ENCODE results near the gene HMG20A.
"Not testable (repeated sequence)": the region's sequence is repeated elsewhere in the genome, so short reads cannot be mapped to it uniquely, and the experiment has no call there.

Gene HMG20A

DNA sequence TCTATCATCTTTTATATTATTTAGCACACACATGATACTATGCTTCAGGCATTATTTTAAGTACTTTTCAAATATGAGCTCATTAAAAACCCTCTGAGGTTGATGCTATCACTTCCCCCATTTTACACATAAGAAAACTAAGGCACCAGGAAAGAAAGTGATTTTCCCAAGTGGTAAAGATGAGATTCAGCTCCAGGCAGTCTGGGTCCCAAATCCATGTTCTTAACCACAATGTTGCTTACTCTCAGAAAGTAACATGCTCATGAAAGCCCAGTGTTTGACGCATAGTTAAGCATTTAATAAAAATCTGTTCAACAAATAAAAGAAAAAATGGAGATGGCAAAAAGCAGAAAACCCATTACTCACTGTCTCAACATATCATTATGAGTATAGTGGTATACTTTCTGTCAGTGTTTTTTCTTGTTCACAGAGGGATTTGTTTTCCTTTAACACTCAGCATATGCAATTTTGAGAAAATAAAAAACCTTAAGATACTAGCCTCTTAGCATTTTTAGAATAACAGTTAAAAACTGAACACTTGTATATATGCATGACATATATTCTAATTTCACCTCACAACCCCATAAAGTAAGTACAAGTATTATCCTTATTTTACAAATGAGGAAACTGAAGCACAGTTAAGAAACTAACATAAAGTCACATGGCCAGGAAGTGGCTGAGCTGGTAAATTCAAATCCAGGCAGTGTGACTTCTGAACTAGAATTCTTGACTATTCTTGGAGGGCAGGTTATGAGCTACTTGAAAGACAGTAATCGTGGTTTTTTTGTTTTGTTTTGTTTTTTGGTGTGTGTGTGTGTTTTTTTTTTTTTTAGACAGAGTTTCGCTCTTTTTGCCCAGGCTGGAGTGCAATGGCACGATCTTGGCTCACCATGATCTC lies 11.2 kb upstream of the HMG20A start:
- DNase-seq: no peak

DNA sequence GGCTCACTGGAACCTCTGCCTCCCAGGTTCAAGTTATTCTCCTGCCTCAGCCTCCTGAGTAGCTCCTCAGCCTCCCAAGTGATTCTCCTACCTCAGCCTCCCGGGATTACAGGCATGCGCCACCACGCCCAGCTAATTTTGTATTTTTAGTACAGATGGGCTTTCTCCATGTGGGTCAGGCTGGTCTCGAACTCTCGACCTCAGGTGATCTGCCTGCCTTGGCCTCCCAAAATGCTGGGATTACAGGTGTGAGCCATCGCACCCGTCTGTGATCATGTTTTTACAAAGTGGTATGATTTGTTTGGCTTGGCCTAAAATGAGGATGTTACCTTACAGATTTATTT lies 10.6 kb upstream of the HMG20A start:
- DNase-seq: not testable (repeated sequence)

DNA sequence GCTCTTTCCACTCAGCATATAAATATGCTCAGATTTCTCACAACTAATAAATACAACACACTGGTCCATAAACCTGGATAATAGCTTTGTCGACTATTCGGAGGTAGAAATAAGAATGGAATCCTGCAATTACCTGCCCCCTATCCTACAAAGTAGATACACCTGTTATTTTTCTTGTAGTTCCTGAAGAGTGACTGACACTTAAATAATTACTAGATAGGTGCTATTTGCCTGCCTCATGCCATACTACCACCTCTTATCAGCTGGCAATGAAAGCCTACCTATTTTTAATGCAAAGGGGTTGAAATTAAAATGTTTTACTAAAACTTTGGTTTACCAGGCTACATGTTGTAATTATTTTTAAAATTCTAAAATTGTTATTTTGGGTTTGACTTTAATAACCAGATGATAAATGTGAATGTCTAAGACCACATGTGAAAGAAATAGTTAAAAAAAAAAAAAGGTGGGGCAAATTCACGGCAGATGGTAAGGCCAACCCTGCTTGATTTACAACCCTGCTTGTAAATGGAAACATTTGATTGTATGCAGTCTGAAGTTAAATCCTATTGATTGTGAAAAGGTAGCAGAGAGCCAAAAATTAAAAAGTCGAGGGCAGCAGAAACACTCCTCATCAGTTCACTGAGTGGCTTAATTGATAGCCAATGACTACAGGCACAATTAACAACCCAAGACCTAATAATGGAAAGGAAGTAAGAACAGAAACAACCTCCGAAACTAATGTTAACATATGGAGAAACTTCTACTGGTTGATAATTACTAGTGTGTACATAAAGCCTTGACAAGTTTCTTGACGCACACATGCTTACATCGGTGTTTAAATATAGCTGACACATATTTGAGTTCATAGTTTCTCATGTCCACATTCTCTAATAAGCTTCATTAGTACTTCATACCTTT lies 9.7 kb upstream of the HMG20A start:
- no peak for DNase-seq

DNA sequence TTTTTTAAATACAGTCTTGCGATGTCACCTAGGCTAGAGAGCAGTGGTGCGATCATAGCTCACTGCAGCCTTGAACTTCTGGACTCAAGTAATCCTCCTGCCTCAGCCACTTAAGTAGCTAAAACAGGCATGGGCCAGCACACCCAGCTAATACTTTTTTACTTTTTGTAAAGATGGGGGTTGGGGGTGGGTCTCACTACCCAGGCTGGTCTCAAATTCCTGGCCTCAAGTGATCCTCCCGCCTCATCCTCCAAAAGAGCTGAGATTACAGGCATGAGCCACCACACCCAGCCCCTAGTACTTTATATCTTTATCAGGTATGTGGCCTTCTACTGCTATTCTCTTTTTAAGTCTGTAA lies 9.1 kb upstream of the HMG20A start:
- no peak for DNase-seq

DNA sequence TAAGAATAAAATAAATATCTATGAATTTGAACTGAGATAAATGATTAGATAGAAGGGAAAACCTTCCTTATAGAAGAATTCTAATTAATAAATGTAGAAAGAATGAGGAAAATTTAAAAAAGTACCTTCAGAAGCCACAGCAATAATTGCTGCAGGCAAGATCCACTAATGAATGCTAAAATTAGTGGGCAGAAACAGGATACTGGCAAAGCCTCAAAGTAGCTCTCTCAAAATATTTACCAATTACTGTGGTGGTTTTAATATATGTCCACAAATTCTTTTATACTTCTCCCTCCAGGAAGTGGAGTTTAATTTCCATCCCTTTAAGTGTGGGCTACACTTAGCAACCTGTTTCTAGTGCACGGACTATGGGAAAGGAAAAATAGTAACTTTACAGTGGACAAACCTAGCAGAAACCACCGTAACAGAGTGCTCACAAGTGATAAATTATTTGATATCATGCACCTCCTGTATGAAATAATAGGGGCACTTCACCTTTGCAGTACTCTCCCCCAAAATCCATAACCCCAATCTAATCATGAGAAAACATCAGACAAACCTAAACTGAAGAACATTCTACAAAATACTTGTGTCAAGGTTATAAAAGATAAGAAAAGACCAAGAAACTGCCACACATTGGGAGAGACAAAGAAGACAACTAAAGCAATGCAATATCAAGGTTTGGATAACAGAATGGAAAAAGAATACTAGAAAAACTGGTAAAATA lies 7.6 kb upstream of the HMG20A start:
- DNase-seq: no peak

DNA sequence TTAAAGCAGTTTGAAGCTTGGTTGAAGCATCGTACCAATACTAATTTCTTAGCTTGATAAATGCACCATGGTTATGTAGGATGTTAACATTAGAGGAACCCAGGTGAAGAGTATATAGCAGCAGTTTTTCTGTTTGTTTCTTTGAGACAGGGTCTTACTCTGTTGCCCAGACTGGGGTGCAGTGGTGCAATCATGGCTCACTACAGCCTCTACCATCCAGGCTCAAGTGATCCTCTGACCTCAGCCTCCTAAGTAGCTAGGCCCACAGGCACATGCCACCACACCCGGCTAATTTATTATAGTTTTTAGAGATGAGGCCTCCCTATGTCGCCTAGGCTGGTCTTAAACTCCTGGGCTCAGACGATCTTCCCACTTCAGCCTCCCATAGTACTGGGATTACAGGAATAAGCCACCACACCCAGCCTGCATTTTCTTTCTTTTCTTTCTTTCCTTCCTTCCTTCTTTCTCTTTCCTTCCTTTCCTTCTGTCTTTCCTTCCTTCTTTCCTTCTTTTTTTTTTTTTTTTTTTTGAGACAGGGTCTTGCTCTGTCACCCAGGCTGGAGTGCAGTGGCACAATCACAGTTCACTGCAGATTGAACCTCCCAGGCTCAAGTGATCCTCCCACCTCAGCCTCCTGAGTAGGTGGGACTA lies 6.9 kb upstream of the HMG20A start:
- no peak for DNase-seq

DNA sequence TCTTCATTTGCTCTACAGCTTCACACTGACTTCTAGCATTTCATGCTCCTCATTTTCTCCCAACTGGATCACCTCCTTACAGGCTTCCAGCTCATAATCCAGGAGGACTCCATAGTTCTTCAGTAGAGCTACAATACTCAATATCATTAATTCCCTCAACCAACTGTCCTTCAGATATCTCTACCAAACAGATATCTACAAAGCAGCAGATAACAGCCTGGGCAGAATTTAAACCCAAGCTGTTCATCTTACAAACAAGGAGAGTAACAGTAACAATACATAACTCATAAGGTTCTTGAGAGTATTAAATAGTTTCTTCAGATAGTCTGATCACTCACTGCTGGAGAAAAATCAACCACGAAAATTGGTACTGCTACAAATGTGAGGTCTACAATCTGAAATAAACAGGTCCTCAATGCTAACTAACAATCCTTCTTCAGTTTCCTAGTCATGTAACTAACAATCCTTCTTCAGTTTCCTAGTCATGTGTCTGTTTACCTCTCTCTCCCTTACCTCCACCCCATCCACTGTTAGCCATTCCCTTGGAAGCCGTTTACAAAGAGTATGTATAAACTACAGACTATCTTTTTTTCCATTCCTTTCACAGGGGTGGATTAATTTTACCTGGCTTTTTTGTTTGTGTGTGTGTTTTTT lies 5.8 kb upstream of the HMG20A start:
- no peak for DNase-seq

DNA sequence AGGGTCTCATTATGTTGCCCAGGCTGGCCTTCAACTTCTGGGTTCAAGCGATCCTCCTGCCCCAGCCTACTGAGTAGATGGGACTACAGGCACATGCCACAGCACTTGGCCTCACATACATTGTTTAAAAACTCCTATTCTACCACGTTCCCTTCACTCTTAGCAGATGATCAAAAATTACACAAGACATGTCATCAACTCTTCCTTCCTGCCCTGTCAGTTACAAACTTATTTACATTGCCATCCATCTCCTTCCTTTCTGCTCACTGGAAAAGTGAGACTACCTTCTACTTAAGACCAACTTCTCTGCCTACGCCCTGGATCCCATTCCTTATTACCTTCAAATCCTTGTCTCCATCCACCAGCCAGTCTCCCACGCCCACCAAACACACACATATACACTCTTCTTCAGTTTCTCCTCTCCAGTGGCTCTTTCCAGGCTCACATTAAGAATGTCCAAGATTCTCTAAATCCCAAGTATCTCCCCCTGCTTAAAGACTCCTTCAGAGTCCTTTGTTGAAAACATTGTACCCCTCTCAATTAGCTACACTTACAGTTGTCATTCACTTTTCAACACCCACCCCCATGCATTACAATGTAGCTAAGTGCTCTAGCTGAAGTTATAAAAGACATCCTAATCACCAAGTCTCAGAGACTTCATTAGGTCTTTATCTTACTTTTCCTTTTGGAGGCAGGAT lies 5.1 kb upstream of the HMG20A start:
- DNase-seq: no peak

DNA sequence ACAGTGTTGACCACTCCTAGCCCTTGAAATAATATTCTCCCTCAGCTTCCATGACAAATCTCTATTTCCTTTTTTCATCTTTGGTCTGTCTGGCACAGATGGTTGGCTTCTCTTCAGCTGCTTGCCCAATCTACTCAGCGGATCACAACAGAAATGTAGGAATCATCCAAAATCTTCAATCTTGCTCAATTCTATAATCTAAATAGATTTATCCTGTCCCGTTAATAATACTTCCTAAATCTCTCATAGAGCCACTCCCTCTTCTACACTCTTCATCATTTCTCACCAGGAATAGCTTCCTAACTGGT lies 4.6 kb upstream of the HMG20A start:
- DNase-seq: no peak

DNA sequence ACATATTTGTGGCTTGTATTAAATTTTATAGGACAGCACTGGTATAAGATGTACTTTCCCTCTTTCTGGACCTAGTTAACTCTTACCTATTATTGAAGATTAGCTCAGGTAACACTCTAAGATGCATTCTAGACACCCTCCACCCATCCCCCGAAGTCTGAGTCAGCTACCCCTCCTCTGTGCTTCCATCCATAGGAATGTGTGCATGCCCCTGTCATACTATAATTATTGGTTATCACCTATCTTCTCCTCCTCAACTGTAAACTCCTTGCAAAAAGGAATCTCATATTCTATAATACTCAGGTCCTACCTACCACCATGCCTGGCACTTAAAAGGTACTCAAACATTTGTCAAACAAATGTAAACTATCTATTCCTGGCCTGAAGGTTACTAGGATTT lies 3.7 kb upstream of the HMG20A start:
- DNase-seq: no peak

DNA sequence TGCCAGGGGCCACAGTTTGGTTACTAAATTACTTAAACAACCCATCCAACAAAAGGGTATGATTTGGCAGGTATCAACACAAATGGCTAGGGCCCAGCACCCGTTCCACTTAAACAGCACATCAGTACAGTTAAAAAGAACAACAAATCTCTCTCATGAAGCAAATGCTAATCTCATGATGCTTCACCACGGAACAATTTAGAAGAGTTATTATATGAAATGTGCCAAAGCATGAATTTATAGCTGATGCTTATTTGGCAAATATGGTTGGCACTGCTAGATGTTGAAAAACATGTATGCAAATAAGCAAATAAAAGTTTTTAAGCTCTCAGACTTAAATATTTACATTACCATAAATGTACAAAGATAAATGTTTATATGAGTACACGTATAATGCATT lies 3.1 kb upstream of the HMG20A start:
- DNase-seq: no peak

DNA sequence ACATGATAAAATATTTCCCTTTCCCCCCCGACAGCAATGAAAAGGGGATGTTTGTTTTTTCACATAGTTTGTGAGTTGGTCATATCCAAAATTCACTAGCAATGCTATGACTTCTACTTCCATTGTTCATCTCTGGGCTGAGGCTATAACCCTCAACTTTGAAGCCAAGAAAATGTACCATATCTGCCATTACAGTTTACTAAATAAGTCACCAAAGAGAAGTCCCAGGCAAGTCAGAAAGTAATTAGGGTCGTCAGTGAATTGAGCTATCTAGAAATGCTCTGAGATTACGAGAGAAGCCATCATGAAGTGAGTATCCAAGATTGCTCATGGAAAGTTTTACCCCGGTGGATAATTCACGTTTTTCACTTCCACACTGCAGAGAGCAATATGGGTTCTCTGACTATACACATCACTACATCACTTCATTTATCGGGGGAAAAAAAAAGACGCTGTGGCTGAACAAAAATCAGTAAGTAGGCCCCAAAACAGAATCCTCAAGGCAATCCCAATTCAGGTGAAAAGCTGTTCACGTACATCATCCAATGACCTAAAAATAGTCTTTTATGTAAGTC lies 2.2 kb upstream of the HMG20A start:
- DNase-seq: no peak

DNA sequence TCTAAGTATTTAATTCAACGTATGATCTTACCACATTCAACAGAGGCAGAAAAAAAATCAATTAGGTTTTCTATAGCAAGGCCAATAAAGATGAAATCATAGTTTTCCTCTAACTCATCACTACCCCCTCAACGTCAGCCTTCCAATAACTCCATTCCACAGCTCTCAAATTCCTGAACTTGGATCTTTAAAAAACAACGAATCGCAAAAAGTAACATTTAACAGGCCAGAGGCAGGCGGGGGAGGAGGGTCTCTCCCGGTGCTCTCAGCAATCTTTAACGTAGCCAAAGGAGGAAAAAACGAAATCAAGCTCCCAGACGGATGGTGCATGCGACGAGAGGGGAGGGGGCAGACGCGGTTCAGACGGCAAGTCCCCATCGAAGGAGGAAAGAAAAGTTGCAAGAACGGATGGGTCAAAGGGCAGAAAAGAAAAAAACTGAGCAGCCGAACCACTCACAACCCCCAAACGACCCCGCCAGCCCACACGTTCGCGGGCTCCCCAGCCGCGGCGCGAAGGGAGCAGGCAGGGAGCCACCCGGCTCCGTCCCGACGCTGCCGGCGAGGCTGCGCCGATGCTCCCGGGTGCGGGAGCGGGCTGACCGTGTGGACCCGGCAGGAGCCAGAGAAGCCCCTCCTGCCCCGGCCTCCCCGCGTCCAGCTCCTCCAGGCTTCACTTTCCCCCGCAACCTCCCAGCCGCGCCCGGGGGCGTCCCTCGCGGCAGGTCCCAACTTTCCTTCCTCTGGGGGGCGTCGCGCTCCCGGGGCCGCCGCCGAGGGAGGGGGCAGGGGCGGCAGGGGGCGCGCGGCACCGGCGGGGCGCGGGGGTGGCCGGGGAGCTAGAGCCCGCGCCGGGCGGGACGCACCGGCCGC lies 1.5 kb upstream of the HMG20A start:
- DNase-seq: peak; percentile 48

DNA sequence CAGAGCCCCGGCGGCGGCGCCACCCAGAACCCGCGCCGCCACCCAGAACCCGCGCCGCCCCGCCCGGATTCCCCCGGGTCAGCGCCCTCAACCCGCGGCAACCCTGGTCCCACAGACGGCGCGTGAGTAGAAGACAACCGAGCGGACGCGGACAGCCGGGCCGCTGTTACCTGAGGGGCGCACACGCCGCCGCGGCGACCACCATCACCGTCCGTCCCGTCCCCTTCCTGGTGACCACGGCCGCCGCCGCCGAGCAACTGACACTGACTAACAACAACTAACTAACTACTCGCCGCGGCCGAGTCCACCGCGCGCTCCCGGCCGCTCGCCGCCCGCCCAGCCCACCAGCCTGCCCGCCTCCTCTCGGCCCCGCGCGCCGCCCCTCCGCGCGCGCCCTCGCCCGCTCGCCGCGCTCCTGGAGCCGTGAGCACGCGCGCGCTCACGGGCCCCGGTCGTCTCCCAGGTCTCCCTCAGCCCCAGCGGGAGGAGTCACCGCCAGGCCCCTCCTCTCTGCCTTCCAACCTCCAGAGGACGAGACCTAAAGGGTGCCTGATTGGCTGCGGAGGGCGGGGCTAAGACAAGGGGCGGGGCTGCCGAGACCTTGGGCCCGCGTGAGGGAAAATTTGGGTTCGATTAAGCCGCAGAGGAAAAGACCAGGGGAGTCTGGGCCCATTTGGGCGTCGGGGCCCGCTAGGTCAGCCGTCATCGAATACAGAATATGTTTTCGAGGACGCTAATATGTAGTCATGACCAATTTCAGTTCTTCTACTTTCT lies 665 bp upstream of the HMG20A start, which contains the start of gene PEAK1:
Gene PEAK1, minus strand, starts transcription at position 269 of the 774 bp plus-strand sequence. CDS start 238,178 bp downstream, outside the sequence.
- peak; percentile 100 for DNase-seq

DNA sequence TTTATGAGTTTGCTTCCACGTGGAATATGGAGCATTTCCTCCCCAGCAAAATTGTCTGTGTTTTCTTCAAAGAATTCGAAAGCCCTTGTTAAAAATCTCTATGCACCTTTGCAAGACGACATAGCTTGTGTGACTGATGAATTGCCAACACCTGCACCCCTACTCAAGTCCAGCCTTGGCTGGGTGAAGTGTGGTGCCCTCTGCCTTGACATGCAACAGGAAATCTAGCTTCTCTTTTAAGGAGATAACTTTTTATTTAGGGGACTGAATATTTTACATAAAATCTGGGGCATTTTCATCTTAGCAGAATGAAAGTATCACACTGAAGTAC lies 647 bp downstream of the HMG20A start:
- no peak for DNase-seq

DNA sequence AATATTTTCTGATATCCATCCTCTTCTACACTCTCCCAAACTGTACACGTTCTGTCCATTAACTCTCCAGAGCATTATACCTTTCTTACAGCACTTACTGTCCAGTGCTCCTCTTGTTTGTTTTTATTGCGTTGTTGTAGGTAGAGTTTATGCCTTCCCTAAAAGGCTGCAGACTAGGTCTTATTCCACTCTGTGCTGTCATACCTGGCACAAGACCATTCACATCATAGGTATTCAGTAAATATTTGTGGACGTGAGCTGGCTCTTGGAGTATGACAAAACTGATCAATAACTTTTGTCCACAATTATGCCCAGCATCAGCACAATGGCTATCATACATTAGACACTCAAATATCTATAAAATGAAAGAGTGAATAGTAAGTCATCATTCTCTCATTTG lies 4.4 kb downstream of the HMG20A start:
- no peak for DNase-seq

DNA sequence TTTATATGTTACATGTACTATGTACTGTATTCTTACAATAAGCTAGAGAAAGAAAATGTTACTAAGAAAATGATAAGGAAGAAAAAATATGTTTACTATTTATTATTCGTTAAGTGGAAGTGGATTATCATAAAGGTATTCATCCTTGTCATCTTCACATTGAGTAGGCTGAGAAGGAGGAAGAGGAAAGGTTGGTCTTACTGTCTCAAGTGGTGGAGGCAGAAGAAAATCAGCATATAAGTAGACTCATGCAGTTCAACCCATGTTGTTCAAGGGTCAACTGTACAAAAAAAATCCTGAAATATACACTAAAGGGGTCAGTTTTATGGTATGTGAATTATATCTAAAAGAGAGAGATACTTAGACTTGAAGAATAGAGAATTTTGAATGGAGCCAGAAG lies 5.7 kb downstream of the HMG20A start:
- DNase-seq: no peak

DNA sequence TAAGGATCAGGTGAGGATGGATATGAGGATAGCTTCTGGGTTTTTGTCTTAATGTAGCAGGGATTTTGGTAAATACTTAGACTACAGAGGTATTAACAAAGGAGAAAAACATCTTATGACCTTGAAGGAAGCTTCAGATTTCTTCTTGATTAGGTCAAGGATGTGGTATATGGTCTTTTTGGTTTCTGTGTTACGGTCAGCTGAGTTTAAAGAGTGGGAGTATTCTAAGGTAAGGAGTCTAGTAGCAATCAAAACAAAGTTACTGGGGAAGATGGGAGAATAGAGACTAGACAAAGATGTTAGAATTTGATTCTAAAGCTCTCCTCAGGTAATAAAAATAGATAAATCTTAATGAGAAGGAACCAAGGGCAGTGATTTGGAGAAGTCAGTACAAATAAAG lies 6.2 kb downstream of the HMG20A start:
- DNase-seq: no peak

DNA sequence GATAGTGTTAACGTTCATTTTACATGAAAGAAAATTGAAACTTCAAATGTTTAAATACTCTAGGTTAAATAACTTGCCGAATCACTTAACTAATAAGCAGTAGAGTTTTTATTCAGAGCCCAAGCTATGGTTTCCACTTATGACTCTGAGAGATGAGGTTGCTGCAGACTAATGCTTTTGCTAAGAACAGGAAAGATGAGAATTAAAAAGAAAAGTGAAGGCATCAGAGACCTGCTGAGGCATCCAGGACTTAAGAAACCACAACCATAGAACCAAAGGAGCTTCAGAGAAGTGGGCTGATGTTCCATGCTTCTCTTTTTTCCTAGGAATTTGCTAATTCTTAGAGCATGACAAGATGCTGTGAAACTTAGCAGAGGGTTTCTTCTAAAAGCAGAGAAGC lies 9.5 kb downstream of the HMG20A start:
- no peak for DNase-seq

DNA sequence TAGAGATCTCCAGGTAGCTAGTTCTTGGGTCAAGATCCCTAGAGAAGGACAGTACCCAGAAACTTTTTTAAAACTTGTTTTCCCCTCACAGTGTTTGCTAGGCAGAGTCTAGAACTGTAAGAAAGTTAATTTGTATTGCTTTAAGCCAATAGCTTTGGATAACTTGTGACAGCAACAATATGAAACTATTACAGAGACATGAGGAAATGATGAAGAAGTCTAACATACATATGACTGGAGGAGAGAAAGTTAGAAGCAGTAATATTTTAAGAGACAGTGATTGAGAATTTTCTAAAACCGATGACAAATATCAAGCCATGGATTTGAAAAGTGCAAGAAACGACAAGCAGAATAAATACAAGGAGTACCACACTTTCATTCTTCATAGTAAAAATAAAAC lies 10.0 kb downstream of the HMG20A start:
- DNase-seq: no peak
